ENCODE data around the gene LMTK3.
A peak's percentile ranks its signal among the peaks of the same experiment; 100 is the strongest.
"Not testable (repeated sequence)": the region's sequence is repeated elsewhere in the genome, so short reads cannot be mapped to it uniquely, and the experiment has no call there.

The LMTK3 gene

DNA sequence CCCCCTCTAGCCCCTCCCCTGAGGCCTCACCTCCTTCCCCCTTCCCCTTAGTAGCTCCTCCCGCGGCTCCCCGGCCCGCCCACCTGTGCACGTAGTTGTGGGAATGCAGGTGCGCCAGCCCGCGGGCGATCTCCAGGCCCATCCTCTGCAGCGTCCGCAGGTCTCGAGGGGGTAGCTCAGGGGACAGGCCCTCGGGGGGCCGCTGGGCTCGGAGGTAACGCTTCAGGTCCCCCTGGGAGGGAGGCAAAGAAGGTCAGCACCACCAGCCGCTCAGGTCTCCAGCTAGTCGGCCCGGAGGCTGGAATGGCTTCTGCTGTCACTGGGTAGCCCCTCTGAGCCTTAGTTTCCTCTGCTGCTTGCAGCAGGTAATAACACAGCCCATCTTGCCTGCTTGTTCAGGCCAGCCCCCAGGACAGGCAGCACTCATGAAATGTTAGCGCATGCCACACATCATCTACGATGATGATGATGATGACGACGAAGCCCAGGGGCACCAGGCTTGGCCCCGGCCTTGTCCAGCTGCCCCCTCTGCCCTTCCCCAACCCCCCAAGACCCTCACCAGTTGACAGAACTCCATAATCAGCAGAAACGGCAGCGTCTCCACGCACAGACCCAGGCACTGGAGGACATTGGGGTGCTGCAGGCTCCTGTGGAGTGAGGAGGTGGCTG is 9.2 kb downstream of the LMTK3 start:
- DNase-seq: no peak

- DNase-seq: peak; percentile 84
These were observed 9.9 kb downstream of the LMTK3 start for GRCh38 chr19:48501494-48502349.

DNA sequence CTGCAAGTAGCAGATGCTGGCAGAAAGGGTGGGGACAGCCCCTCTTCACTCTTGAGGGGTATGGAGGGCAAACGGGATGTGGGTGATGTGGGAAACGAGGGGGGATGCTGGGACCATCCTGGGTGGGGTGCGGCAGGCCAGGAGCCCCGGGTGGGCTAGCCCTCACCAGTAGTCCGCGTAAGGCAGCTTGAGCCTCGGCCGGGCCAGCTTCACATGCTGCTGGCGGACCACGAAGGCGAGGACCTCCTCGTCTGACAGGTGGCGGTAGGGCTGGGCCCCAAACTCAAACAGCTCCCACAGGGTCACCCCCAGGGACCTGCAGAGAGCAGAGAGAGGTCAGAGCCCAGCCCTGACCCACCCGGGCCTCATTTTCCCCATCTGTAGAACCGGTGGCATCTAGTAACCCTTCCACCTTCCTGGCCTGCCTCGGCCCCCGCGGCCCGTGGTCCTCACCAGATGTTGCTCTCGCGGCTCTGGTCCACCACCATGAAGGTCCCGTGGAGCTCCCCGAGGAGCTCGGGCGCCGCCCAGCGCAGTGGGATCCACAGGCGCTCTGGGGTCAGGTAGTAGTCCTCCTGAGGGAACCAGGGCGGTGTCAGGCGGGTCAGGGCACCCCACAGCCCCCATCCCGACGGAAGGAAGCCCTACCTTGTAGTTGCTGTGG is 10.7 kb downstream of the LMTK3 start:
- no peak for DNase-seq

- DNase-seq: no peak
These were observed 12.1 kb downstream of the LMTK3 start for GRCh38 chr19:48499316-48500090.

DNA sequence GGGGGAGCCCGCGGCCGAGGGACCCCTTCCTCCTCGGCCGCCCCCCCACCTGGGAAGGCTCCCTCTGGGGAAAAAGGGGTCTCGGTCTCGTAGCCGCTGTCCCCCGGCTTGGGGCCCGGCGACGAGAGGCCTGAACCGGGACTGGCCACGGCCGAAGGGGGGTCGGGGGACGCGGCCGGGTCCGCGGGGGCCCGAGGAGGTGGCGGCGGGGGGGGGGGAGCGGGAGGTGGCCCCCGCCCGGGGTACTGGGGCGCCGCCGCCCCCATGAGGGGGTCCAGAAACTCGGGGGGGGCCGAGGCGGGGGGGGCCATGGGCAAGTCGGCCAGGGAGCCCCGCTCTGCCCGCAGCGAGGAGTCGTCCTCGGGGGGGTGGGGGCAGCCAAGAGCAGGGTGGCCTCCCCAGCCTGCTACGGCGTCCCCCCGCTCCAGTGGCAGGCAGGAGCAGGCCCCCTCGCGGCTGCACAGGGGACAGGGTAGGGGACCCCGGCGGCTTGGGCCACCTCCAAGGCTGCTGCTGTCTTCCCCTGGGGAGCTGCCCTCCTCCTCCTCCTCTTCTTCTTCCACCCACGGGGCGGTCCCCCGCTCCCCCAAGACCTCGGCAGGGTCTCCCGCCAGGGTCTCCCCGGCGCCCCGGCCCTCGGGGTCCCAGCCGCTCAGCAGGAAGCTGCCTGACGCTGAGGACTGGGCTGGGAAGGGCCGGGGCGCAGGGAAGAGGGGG is 12.9 kb downstream of the LMTK3 start:
- DNase-seq: no peak

DNA sequence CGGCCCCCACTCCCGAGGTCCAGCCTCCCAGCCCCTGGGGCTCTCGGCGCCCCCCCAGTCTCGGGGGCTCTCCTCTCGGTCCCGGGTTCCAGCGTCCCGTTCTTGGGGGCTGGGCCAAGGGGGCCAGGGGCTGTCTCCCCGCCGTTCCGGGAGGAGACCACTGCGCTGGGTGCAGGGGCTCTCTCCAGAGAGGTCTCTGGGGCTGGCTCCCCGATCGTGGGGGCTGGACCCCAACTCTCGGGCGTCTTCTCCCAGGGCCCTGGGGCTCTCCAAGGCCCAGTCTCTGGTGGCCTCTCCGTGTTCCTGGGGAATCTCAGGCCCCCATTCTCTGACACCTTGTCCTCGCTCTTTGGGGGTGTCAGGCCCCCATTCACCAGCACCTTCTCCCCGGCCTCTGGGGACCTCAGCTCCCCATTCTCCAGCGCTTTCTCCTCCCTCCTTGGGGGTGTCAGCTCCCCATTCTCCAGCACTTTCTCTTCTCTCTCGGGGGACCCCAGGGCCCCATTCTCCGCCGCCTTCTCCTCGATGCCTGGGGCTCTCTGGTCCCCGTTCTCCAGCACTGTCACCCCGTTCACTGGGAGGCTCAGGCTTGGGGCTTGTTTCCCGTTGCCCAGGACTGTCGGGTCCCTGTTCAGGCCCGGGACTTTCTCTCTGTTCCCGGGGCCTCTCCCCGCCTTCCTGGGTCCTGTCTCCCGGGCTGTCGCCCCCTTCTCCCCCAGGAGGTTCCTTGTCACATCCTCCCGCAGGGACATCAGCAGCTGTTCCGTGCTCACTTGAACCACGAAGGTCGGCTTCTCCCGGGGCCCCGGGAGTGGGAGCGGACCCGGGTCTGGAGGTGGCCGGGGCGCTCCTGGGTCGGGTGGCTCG is 13.7 kb downstream of the LMTK3 start:
- DNase-seq: no peak

- DNase-seq: no peak
These were observed 14.5 kb downstream of the LMTK3 start for GRCh38 chr19:48496959-48497727.

DNA sequence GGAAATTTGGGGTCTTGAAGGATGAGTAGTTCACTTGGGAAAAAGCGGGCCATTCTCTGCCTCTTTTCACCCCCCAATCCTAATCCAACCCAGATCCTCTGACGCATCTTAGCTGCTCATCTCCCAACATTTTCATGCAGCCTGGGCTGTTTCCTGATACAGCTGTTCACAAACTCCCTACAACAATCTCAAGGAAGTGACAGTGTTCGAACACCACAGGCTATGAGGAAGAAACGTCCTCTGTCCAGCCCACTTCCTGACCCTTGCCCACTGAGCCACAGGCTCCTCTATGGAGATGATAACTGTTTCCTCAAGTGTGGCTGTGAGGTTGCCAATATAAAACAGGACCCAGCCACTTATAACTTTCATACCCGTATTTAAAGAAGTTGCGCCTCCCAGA is 16.2 kb downstream of the LMTK3 start:
- no peak for DNase-seq

DNA sequence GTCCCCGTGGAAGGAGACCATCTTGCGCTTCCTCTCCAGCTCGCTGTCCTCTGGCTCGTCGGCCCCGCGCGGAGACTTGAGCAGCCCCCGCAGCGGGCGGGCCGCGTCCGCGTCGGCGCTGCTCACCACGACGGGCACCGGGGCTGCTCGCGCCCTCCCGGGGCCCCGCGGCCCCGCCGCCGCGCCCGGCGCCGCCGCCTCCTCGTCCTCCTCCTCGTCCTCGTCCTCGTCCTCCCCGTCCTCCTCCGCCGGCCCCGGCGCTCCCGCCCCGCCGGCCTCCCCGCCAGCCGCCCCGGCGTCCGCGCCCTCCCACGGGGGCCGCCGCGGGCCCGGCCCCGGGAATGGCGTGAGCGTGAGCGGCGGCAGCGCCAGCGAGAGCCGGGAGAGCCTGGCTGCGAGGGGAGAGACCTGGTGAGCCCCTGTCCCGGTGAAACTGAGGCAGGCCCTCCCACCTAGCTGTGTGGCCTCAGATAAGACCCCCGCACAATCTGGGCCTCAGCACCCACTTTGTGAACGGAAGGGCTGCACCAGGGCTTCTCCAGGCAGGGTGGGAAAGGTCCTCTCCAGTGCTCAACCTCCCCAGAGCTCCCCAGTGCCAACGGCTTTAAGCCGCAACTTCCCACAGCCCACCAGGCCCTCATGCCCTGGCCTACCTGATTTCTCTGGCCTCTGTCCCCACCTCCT is 17.8 kb downstream of the LMTK3 start:
- no peak for DNase-seq

DNA sequence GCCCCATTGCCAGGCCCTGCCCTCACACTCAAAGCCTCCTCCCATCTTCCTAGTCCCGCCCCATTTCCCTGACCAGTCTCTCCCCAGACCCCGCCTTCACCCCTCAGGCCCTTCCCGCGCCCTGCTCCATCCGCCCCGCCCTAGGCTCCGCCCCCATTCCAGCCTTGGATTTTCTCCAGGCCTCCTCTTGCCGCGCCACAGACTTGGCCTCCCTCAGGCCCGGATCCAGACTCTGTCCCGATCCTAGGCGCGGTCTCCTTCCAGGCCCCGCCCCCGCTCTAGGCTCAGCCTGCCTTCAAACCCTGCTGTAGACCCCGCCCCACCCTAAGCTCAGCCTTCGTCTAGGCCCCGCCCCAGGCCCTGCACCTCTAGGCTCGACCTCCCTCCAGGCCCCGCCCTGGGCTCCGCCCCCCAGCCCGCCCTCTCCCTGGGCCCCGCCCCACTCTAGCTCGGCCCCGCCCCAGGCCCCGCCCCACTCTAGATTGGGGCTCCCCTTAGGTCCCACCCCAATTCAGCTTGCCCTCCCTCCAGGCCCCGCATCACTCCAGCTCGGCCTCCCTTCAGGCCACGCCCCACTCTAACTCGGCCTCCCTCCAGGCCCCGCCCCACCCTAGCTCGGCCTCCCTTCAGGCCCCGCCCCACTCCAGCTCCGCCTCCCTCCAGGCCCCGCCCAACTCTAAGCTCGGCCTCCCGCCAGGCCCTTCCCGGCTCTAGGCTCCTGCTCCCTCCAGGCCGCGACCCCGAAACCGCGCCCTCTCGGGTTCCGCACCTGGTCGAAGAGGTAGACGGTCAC is 18.5 kb downstream of the LMTK3 start:
- DNase-seq: peak; percentile 93

GRCh38 chr19:48491793-48492123 is 19.9 kb downstream of the LMTK3 start:
- no peak for DNase-seq

- DNase-seq: peak; percentile 43
These were observed 20.4 kb downstream of the LMTK3 start for GRCh38 chr19:48490981-48491792.

- DNase-seq: peak; percentile 80
These were observed 21.9 kb downstream of the LMTK3 start for GRCh38 chr19:48489608-48490216.

GRCh38 chr19:48488478-48488877 is 23.2 kb downstream of the LMTK3 start:
- DNase-seq: not testable (repeated sequence)

- no peak for DNase-seq
These were observed 23.7 kb downstream of the LMTK3 start for GRCh38 chr19:48487948-48488347.

DNA sequence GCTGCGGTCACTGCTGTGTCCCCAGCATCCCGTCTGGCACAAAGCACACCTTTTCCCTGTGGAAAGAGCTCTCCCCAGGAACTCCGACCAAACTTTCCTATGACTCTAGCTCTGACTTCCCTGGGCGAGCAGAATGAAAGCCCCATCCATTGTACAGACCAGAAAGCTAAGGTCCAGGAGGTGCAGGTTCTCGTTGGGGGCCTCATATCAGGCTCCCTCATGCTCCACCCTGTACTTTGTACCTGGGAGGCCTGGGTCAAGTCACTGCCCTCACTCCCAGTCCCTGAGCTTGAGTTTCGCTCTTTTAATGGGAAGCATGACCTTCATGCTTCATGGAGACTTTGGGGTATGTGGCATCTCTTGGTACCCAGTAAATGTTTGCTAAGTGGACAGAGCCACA is 24.1 kb downstream of the LMTK3 start:
- no peak for DNase-seq

DNA sequence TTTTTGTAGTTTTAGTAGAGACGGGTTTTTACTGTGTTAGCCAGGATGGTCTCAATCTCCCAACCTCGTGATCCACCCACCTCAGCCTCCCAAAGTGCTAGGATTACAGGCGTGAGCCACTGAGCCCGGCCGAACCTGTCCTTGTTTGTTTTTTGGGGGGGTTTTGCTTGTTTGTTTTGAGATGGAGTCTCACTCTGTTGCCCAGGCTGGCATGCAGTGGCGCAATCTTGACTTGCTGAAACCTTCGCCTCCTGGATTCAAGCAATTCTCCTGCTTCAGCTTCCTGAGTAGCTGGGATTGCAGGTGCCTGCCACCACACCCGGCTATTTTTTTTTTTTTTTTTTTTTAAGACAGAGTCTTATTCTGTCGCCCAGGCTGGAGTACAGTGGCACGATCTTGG is 24.9 kb downstream of the LMTK3 start:
- DNase-seq: not testable (repeated sequence)

Measured in stimulated activated CD4-positive, alpha-beta T cell treated with anti-CD3 and anti-CD28 coated beads, Interleukin-1b, Interleukin-23, amount 100 ng/mL, for 48 hours (primary cell).